Fibroblast of skin of left quadriceps (primary cell): ENCODE results near the gene RPP25L.

ENCODE experiments used
- DNase-seq, 2 experiments: peaks; one replicate each; pipeline ENCODE4 v3.0.0-alpha.2; 2013; ENCODE audit warnings: low read depth in 2 of 2

RPP25L gene

GRCh38 chr9:34637356-34638137 lies 25.6 kb upstream of the RPP25L start, which contains the start of gene SIGMAR1:
TSS of gene SIGMAR1 (minus strand) at chr9:34637787. CDS start at chr9:34637697, 90 bp downstream.
- peak; percentile 86 to 89 for DNase-seq

- DNase-seq = no peak
Measured at GRCh38 chr9:34636791-34637355, 25.0 kb upstream of the RPP25L start.

GRCh38 chr9:34635556-34635955 lies 23.7 kb upstream of the RPP25L start:
- no peak for DNase-seq

- no peak for DNase-seq
Measured at GRCh38 chr9:34634551-34635248, 22.8 kb upstream of the RPP25L start.

GRCh38 chr9:34633851-34634550 lies 22.1 kb upstream of the RPP25L start:
- no peak for DNase-seq

- DNase-seq = no peak
Measured at GRCh38 chr9:34633166-34633565, 21.3 kb upstream of the RPP25L start.

- no peak for DNase-seq
Measured at GRCh38 chr9:34630402-34631154, 18.7 kb upstream of the RPP25L start.

GRCh38 chr9:34629491-34629808 lies 17.6 kb upstream of the RPP25L start:
- no peak for DNase-seq

- no peak for DNase-seq
Measured at GRCh38 chr9:34628656-34629490, 17.0 kb upstream of the RPP25L start, which contains the start of gene ARID3C. TSS of gene ARID3C (minus strand) at chr9:34629066. CDS start at chr9:34628014, 1,052 bp downstream.

- DNase-seq = no peak
Measured at GRCh38 chr9:34627716-34628655, 16.1 kb upstream of the RPP25L start.

GRCh38 chr9:34625186-34625486 lies 13.2 kb upstream of the RPP25L start:
- no peak for DNase-seq

GRCh38 chr9:34624475-34625185 lies 12.7 kb upstream of the RPP25L start:
- no peak for DNase-seq

- no peak for DNase-seq
Measured at GRCh38 chr9:34623374-34624235, 11.7 kb upstream of the RPP25L start.

- DNase-seq = peak; percentile 83 to 84
Measured at GRCh38 chr9:34620061-34620994, 8.4 kb upstream of the RPP25L start, which contains the start of gene DCTN3. TSS of gene DCTN3 (minus strand) at chr9:34620495. CDS start at chr9:34620464, 31 bp downstream.

GRCh38 chr9:34615132-34615531 lies 3.2 kb upstream of the RPP25L start:
- DNase-seq = no peak

- DNase-seq = peak; percentile 29 to 37
Measured at GRCh38 chr9:34612788-34613390, 992 bp upstream of the RPP25L start.
